Mesendoderm (in vitro differentiated cells): Measurements from ENCODE around the gene SERPINB7.
A peak's percentile ranks its signal among the peaks of the same experiment; 100 is the strongest.

ENCODE experiments used
- DNase-seq: peaks from one replicate; pipeline ENCODE4 v3.0.0; 2013
- H2AK5ac ChIP-seq: 2 replicates; pipeline ENCODE4 v1.6.1; 2013; ENCODE audit warnings: low read length, inconsistent platforms
- H2BK120ac ChIP-seq: 2 replicates; pipeline ENCODE4 v1.6.1; 2013; ENCODE audit warnings: low read depth, mild to moderate bottlenecking, low read length, moderate library complexity, mixed read lengths
- H2BK15ac ChIP-seq: replicated peaks from 2 replicates; pipeline ENCODE4 v1.6.1; 2013; ENCODE audit warnings: low read depth, mild to moderate bottlenecking, moderate library complexity
- H2BK5ac ChIP-seq: 2 replicates; pipeline ENCODE4 v1.6.1; 2013; ENCODE audit warnings: low read length, inconsistent platforms
- H3K18ac ChIP-seq: 2 replicates; pipeline ENCODE4 v1.6.1; 2013; ENCODE audit warnings: mild to moderate bottlenecking, low read length, mixed read lengths
- H3K23ac ChIP-seq: one replicate; pipeline ENCODE4 v1.6.1; 2013; ENCODE audit warnings: low read length
- H3K27ac ChIP-seq: 2 replicates; pipeline ENCODE4 v1.5.1; 2013; ENCODE audit warnings: low read depth, mild to moderate bottlenecking, inconsistent platforms, low read length, moderate library complexity
- H3K27me3 ChIP-seq: 2 replicates; pipeline ENCODE4 v1.6.1; 2013; ENCODE audit warnings: low read length, control low read depth, mild to moderate bottlenecking, inconsistent platforms; ENCODE audit not compliant: insufficient read depth, poor library complexity
- H3K36me3 ChIP-seq: 2 replicates; pipeline ENCODE4 v1.6.1; 2013; ENCODE audit warnings: low read length, inconsistent platforms; ENCODE audit not compliant: control insufficient read depth, insufficient read depth
- H3K4ac ChIP-seq: one replicate; pipeline ENCODE4 v1.6.1; 2013; ENCODE audit warnings: low read depth, mild to moderate bottlenecking, low read length, moderate library complexity
- H3K4me1 ChIP-seq: 2 replicates; pipeline ENCODE4 v1.6.1; 2013; ENCODE audit warnings: low read depth, low read length, inconsistent platforms; ENCODE audit not compliant: control insufficient read depth
- H3K4me2 ChIP-seq: 2 replicates; pipeline ENCODE4 v1.6.1; 2013; ENCODE audit warnings: low read length
- H3K4me3 ChIP-seq: 2 replicates; pipeline ENCODE4 v1.5.1; 2013; ENCODE audit warnings: mild to moderate bottlenecking, low read length
- H3K56ac ChIP-seq: one replicate; pipeline ENCODE4 v1.6.1; 2013; ENCODE audit warnings: low read length
- H3K79me1 ChIP-seq: 2 replicates; pipeline ENCODE4 v1.6.1; 2013; ENCODE audit warnings: low read length, inconsistent platforms
- H3K79me2 ChIP-seq: 2 replicates; pipeline ENCODE4 v1.6.1; 2013; ENCODE audit warnings: mild to moderate bottlenecking, low read length; ENCODE audit not compliant: control insufficient read depth, insufficient read depth
- H3K9ac ChIP-seq: 2 replicates; pipeline ENCODE4 v1.6.1; 2013; ENCODE audit warnings: low read length, inconsistent platforms
- H4K5ac ChIP-seq: one replicate; pipeline ENCODE4 v1.6.1; 2013; ENCODE audit warnings: low read length
- H4K8ac ChIP-seq: one replicate; pipeline ENCODE4 v1.6.1; 2013; ENCODE audit warnings: low read depth, mild to moderate bottlenecking, control low read depth, low read length, moderate library complexity
- whole genome bisulfite sequencing: extraction: QIAGEN DNeasy Blood & Tissue Kit; methylation state at CpG from one replicate; pipeline ENCODE4 v1.1.7; 2013; ENCODE audit warnings: low lambda C conversion rate, missing lambda C conversion rate; ENCODE audit not compliant: insufficient coverage; ENCODE audit errors: extremely low coverage; 5-methylcytosine and 5-hydroxymethylcytosine counted together

The SERPINB7 gene

GRCh38 chr18:63817441-63818051, 42.3 kb downstream of the SERPINB7 start:
- Histone ChIP-seq H2BK15ac (no peak overlapping the region), H3K23ac (no peak overlapping the region), H3K4me1 (no peaks in the 10 kb centered on the region), H3K36me3 (no peaks in the 10 kb centered on the region), H3K4me3 (no peak overlapping the region), H2BK5ac (no peak overlapping the region), H3K4ac (no peak overlapping the region), H4K5ac (no peak overlapping the region), H3K18ac (no peak overlapping the region), H3K79me2 (no peaks in the 10 kb centered on the region), H3K4me2 (no peak overlapping the region), H3K56ac (no peak overlapping the region), H3K27ac (no peak overlapping the region), H3K9ac (no peak overlapping the region), H3K79me1 (no peaks in the 10 kb centered on the region), H2BK120ac (no peak overlapping the region), H2AK5ac (no peak overlapping the region), H3K27me3 (no peaks in the 10 kb centered on the region), H4K8ac (no peak overlapping the region)
- no CpG with 5 or more reads among the region's 1 CpG for WGBS
- no peak for DNase-seq

- Histone ChIP-seq H3K23ac (no peak overlapping the region), H2BK15ac (no peak overlapping the region), H3K9ac (no peak overlapping the region), H2AK5ac (no peak overlapping the region), H3K4me3 (no peak overlapping the region), H2BK120ac (no peak overlapping the region), H4K8ac (no peak overlapping the region), H3K4me2 (no peak overlapping the region), H3K27ac (no peak overlapping the region), H4K5ac (no peak overlapping the region), H3K27me3 (no peaks in the 10 kb centered on the region), H2BK5ac (no peak overlapping the region), H3K79me1 (no peaks in the 10 kb centered on the region), H3K4me1 (no peaks in the 10 kb centered on the region), H3K56ac (no peak overlapping the region), H3K18ac (no peak overlapping the region), H3K4ac (no peak overlapping the region), H3K79me2 (no peaks in the 10 kb centered on the region), H3K36me3 (no peaks in the 10 kb centered on the region)
- DNase-seq, result no peak
- no CpG with 5 or more reads among the region's 1 CpG for WGBS
Observed at GRCh38 chr18:63818212-63818611, 43.0 kb downstream of the SERPINB7 start.

- no peak overlapping the region for H4K5ac ChIP-seq
- WGBS, result no CpG with 5 or more reads among the region's 2 CpGs
Observed at GRCh38 chr18:63819786-63820185, 44.6 kb downstream of the SERPINB7 start.

GRCh38 chr18:63820694-63821093, 45.5 kb downstream of the SERPINB7 start:
- no peak overlapping the region for H3K18ac ChIP-seq
- no peaks in the 10 kb centered on the region for H3K36me3 ChIP-seq
- H3K4me3 ChIP-seq, result no peak overlapping the region
- H3K4ac ChIP-seq, result no peak overlapping the region
- no CpG with 5 or more reads among the region's 3 CpGs for WGBS
- DNase-seq, result peak; percentile 22
- H2BK5ac ChIP-seq, result no peak overlapping the region
- H3K27me3 ChIP-seq, result no peaks in the 10 kb centered on the region
- no peak overlapping the region for H4K5ac ChIP-seq
- H3K9ac ChIP-seq, result no peak overlapping the region
- H2BK120ac ChIP-seq, result no peak overlapping the region
- no peak overlapping the region for H4K8ac ChIP-seq
- no peak overlapping the region for H3K56ac ChIP-seq
- H3K27ac ChIP-seq, result no peak overlapping the region
- no peak overlapping the region for H2AK5ac ChIP-seq
- H3K79me2 ChIP-seq, result no peaks in the 10 kb centered on the region
- H3K23ac ChIP-seq, result no peak overlapping the region
- no peaks in the 10 kb centered on the region for H3K79me1 ChIP-seq
- H3K4me1 ChIP-seq, result no peaks in the 10 kb centered on the region
- no peak overlapping the region for H2BK15ac ChIP-seq
- H3K4me2 ChIP-seq, result no peak overlapping the region

More at GRCh38 chr18:63819786-63820185, 44.6 kb downstream of the SERPINB7 start:
- no peak overlapping the region for H2BK120ac ChIP-seq
- H3K27ac ChIP-seq, result no peak overlapping the region
- H3K4me2 ChIP-seq, result no peak overlapping the region
- no peak overlapping the region for H2AK5ac ChIP-seq
- H3K9ac ChIP-seq, result no peak overlapping the region
- no peaks in the 10 kb centered on the region for H3K36me3 ChIP-seq
- H2BK5ac ChIP-seq, result no peak overlapping the region
- H3K79me2 ChIP-seq, result no peaks in the 10 kb centered on the region
- H3K4ac ChIP-seq, result no peak overlapping the region
- no peaks in the 10 kb centered on the region for H3K27me3 ChIP-seq
- no peak overlapping the region for H4K8ac ChIP-seq
- DNase-seq, result no peak
- H3K4me1 ChIP-seq, result no peaks in the 10 kb centered on the region
- H2BK15ac ChIP-seq, result no peak overlapping the region
- no peak overlapping the region for H3K23ac ChIP-seq
- no peak overlapping the region for H3K56ac ChIP-seq
- H3K79me1 ChIP-seq, result no peaks in the 10 kb centered on the region
- H3K4me3 ChIP-seq, result no peak overlapping the region
- H3K18ac ChIP-seq, result no peak overlapping the region

GRCh38 chr18:63823516-63824219, 48.5 kb downstream of the SERPINB7 start:
- no peak overlapping the region for H3K27ac ChIP-seq
- H3K79me2 ChIP-seq, result no peaks in the 10 kb centered on the region
- no peak overlapping the region for H4K8ac ChIP-seq
- no peak overlapping the region for H2BK5ac ChIP-seq
- no peaks in the 10 kb centered on the region for H3K36me3 ChIP-seq
- no CpG with 5 or more reads among the region's 10 CpGs for WGBS
- no peak overlapping the region for H3K4ac ChIP-seq
- H3K27me3 ChIP-seq, result no peaks in the 10 kb centered on the region
- H4K5ac ChIP-seq, result no peak overlapping the region
- no peak overlapping the region for H3K56ac ChIP-seq
- no peak overlapping the region for H3K18ac ChIP-seq
- no peaks in the 10 kb centered on the region for H3K79me1 ChIP-seq
- H2BK120ac ChIP-seq, result no peak overlapping the region
- H2AK5ac ChIP-seq, result no peak overlapping the region
- no peak overlapping the region for H3K4me3 ChIP-seq
- no peak overlapping the region for H3K4me2 ChIP-seq
- no peak overlapping the region for H3K9ac ChIP-seq
- no peak overlapping the region for H2BK15ac ChIP-seq
- peak; percentile 23 for DNase-seq
- no peaks in the 10 kb centered on the region for H3K4me1 ChIP-seq
- no peak overlapping the region for H3K23ac ChIP-seq

- Histone ChIP-seq H3K79me2 (no peaks in the 10 kb centered on the region), H2BK120ac (no peak overlapping the region), H3K4me1 (no peaks in the 10 kb centered on the region), H3K4me2 (no peak overlapping the region), H3K79me1 (no peaks in the 10 kb centered on the region), H3K9ac (no peak overlapping the region), H2BK5ac (no peak overlapping the region), H3K36me3 (no peaks in the 10 kb centered on the region), H3K4ac (no peak overlapping the region), H3K27me3 (no peaks in the 10 kb centered on the region), H3K4me3 (no peak overlapping the region), H4K8ac (no peak overlapping the region), H4K5ac (no peak overlapping the region), H2BK15ac (no peak overlapping the region), H3K23ac (no peak overlapping the region), H3K56ac (no peak overlapping the region), H3K18ac (no peak overlapping the region), H2AK5ac (no peak overlapping the region), H3K27ac (no peak overlapping the region)
- DNase-seq, result no peak
- WGBS, result no CpG with 5 or more reads among the region's 2 CpGs
Observed at GRCh38 chr18:63824220-63824525, 49.0 kb downstream of the SERPINB7 start.
